Astrocyte (in vitro differentiated cells and primary cell): ENCODE data around the gene PLA2G6.

Experiments used
- EZH2 ChIP-seq: IDR thresholded peaks from 2 replicates; pipeline ENCODE4 v1.6.1; 2012; ENCODE audit warnings: mild to moderate bottlenecking, low read length, inconsistent platforms; ENCODE audit not compliant: insufficient read depth
- TF ChIP-seq, protein P1 (sequence below): IDR thresholded peaks from 2 replicates; pipeline ENCODE4 v1.5.1; 2011; ENCODE audit warnings: low read depth, mild to moderate bottlenecking, inconsistent platforms, low read length, moderate library complexity; ENCODE audit not compliant: insufficient read depth

DNA sequence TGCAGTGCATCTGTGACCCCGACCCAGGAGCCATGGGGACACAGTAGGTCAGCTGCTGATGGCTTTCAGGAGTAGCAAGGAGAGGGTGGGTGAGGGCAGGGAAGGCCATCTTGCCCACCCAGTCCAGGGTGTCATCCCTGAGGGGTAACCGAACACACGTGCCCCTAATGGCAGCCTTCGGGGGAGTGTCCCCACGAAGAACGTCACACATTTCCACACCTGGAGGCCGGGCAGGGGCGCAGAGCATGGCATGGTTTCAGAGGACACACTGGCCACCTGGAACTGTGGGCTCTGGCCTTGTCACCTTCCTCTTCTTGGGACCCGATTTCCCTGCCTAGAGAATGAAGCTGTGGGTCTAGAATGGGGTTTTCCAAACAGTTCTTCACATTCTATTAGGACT, 51.8 kb downstream of the PLA2G6 start:
- TF ChIP-seq, protein P1, sequence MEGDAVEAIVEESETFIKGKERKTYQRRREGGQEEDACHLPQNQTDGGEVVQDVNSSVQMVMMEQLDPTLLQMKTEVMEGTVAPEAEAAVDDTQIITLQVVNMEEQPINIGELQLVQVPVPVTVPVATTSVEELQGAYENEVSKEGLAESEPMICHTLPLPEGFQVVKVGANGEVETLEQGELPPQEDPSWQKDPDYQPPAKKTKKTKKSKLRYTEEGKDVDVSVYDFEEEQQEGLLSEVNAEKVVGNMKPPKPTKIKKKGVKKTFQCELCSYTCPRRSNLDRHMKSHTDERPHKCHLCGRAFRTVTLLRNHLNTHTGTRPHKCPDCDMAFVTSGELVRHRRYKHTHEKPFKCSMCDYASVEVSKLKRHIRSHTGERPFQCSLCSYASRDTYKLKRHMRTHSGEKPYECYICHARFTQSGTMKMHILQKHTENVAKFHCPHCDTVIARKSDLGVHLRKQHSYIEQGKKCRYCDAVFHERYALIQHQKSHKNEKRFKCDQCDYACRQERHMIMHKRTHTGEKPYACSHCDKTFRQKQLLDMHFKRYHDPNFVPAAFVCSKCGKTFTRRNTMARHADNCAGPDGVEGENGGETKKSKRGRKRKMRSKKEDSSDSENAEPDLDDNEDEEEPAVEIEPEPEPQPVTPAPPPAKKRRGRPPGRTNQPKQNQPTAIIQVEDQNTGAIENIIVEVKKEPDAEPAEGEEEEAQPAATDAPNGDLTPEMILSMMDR = no peak
- no peak for TF ChIP-seq EZH2
